Measurements from ENCODE around the gene RAD51B. TPM values are rescaled to one million over a fixed set of nuclear protein-coding genes. Genes with fewer than 3 reads are reported as not detected.

RAD51B gene
- total and polyA plus RNA-seq, 2 of the 13 experiments (the other 11 are each of a cell fraction or from before 2014, with no cell fraction given), result 7.0 to 9.5 TPM

- TF ChIP-seq ATF4 (CRISPR knock-in tag; IDR thresholded peaks at IDR 0.05) (peak in 1 of 2 experiments; percentile 40; a peak in 1 of 4 replicates), BRCA1 (CRISPR knock-in tag; IDR thresholded peaks at IDR 0.05) (0 out of 2 replicates have a peak, but pooled peaks have one; percentile 23), ARID4A (CRISPR knock-in tag; IDR thresholded peaks at IDR 0.05; ENCODE audit: borderline replicate concordance) (peak; percentile 33; the same call in 1 of the 2 replicates), MAFK (conservative IDR thresholded peaks at IDR 0.05 in 1 of 2, IDR thresholded peaks at IDR 0.05 in 1 of 2; ENCODE audit: low read length in 2 of 2) (no peak), ZNF710 (CRISPR knock-in tag; IDR thresholded peaks at IDR 0.05; ENCODE audit: borderline replicate concordance) (peak; percentile 75; the same call in 1 of the 2 replicates), RARG (CRISPR knock-in tag; IDR thresholded peaks at IDR 0.05; ENCODE audit: low read depth) (no peak), ZNF362 (CRISPR knock-in tag; IDR thresholded peaks at IDR 0.05; ENCODE audit: borderline replicate concordance) (peak; percentile 93), ZNF800 (CRISPR knock-in tag; IDR thresholded peaks at IDR 0.05) (no peak), MIER3 (CRISPR knock-in tag; IDR thresholded peaks at IDR 0.05; ENCODE audit: borderline replicate concordance) (peak; percentile 60), HNRNPLL (IDR thresholded peaks at IDR 0.05; ENCODE audit: low read depth, low read length, poor library complexity, severe bottlenecking) (peak; percentile 39), ZNF598 (CRISPR knock-in tag; IDR thresholded peaks at IDR 0.05; ENCODE audit: borderline replicate concordance) (peak; percentile 51; the same call in 1 of the 2 replicates), POLR2G (IDR thresholded peaks at IDR 0.05; ENCODE audit: low read depth, low read length) (peak; percentile 71; the same call in 1 of the 2 replicates), GTF3A (CRISPR knock-in tag; conservative IDR thresholded peaks at IDR 0.05) (0 out of 2 replicates have a peak, but pooled peaks have one; percentile 59), POLR2AphosphoS5 (IDR thresholded peaks at IDR 0.05; ENCODE audit: low read depth, low read length) (no peak), FOSL1 (CRISPR knock-in tag; IDR thresholded peaks at IDR 0.05; ENCODE audit: borderline replicate concordance) (peak; percentile 89)
These were observed 779.3 kb downstream of the RAD51B start (continued) for GRCh38 chr14:68598621-68599447.

Data from HepG2 (cell line).